Measurements from ENCODE around the gene PLCB1.

GRCh38 chr20:8633366-8633765, 501.3 kb downstream of the PLCB1 start:
- TF ChIP-seq CTCF (IDR thresholded peaks at IDR 0.05; ENCODE audit: low read length) (no peak), EZH2 (IDR thresholded peaks at IDR 0.05; ENCODE audit: borderline replicate concordance, low read length) (no peak)
